Breast epithelium (tissue), 4 donors: ENCODE measurements around the gene GCSAM. TPM values are rescaled to one million over a fixed set of nuclear protein-coding genes. Genes with fewer than 3 reads are reported as not detected.
A peak's percentile ranks its signal among the peaks of the same experiment; 100 is the strongest.

ENCODE experiments used
- DNase-seq, 2 donors: peaks; one replicate each; pipeline ENCODE4 v3.0.0-alpha.2; 2019; ENCODE audit warnings: low spot score in 2 of 2
- H3K27ac ChIP-seq, 2 donors: fragments of 200-600 bp; sonication (generic) in 1 of 2; one replicate each; pipeline ENCODE4 v1.5.1; 2016 to 2019; ENCODE audit warnings: mild to moderate bottlenecking in 1 of 2
- H3K27me3 ChIP-seq, 2 donors: fragments of 200-600 bp; sonication (generic) in 1 of 2; one replicate each; pipeline versions ENCODE4 v1.5.1 to v1.6.0; 2017 to 2019; ENCODE audit warnings: control low read depth in 1 of 2, mild to moderate bottlenecking in 1 of 2
- H3K36me3 ChIP-seq: fragments of 200-600 bp; one replicate; pipeline ENCODE4 v1.5.1; 2019
- H3K4me1 ChIP-seq, 2 donors: fragments of 200-600 bp; sonication (generic); one replicate each; pipeline ENCODE4 v1.5.1; 2016 to 2019; ENCODE audit warnings: control low read depth in 1 of 2
- H3K4me3 ChIP-seq, 3 donors: fragments of 200-600 bp; sonication (generic); 1 replicate in 2 of 3; 2 replicates in 1 of 3; pipeline ENCODE4 v1.5.1; 2016 to 2019; ENCODE audit warnings: mild to moderate bottlenecking in 3 of 3, moderate library complexity in 2 of 3
- H3K9me3 ChIP-seq, 2 donors: fragments of 200-600 bp; sonication (generic) in 1 of 2; one replicate each; pipeline ENCODE4 v1.5.1; 2016 to 2019; ENCODE audit warnings: control low read depth in 1 of 2
- POLR2A ChIP-seq: fragments of 450-650 bp; IDR thresholded peaks from one replicate; pipeline ENCODE4 v1.6.1; 2016; ENCODE audit warnings: antibody characterized with exemption, mild to moderate bottlenecking, moderate library complexity
- POLR2AphosphoS5 ChIP-seq, 3 donors: sonication (generic); formaldehyde crosslinking; IDR thresholded peaks; one replicate each; pipeline ENCODE4 v1.6.1; 2017; ENCODE audit warnings: antibody characterized with exemption in 3 of 3
- intact Hi-C: fragments of 100-400 bp; cut with DNase I; formaldehyde crosslinking; loops from one replicate; pipeline ENCODE4 v1.15.1; 2023; ENCODE audit warnings: low total_unique reads
- total RNA-seq, 3 donors: library from RNA; depleted of rRNA; stranded (reverse); fragments of >200 nt; gene quantifications; one replicate each; pipeline ENCODE4 v1.1.0, GENCODE V29; 2016
- TF ChIP-seq, protein P1 (sequence below), 3 donors: fragments of 450-650 bp; IDR thresholded peaks; one replicate each; pipeline ENCODE4 v1.5.1; 2016 to 2017; ENCODE audit warnings: antibody characterized with exemption in 3 of 3, mild to moderate bottlenecking in 3 of 3, moderate library complexity in 3 of 3

Gene GCSAM
- total RNA-seq, 3 donors from 2014 or later: 0.16 to 1.5 (median 0.66) TPM

DNA sequence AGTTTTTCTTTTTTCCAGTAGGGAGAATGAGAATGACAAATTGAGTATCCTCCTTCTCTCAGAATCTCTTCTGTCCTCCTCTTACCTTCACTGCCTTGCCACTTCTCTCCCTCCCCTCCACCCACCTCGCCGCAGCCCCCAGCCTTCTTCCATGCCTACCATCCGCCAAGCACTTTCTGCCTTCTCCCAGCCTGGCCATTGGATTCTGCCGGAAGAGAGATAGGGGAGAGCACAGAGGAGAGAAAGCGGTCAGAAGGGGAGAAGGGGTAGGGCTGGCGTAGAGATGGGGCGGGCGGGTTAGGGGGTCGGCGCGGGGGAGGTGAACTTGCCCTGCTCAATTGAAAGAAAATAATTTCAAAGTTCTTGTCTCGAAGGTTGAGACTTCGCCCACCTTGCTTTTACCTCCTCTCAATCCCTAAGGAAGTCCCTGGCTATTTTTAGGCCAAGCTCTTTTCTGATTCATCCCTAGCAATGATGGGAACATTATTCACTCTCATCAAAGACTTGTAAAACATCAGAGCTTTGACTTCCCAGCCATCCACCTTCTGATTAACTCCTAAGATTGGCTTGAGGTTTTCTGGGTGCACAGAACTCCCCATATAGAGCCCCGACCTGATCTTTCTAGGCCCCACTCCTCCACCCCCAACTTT is 46.0 kb downstream of the GCSAM start:
- intact Hi-C loops: no loop called here
- Histone ChIP-seq H3K4me3 (peak overlapping the region; percentile 49 to 73 (median 62)), H3K4me1 (no peaks in the 10 kb centered on the region), H3K27ac (peak overlapping the region; percentile 14 to 74), H3K27me3 (no peaks in the 10 kb centered on the region), H3K9me3 (no peaks in the 10 kb centered on the region), H3K36me3 (no peaks in the 10 kb centered on the region)
- DNase-seq: no peak
- TF ChIP-seq POLR2AphosphoS5 (IDR thresholded peaks at IDR 0.05) (no peak), POLR2A (no peak)
- TF ChIP-seq, protein P1, sequence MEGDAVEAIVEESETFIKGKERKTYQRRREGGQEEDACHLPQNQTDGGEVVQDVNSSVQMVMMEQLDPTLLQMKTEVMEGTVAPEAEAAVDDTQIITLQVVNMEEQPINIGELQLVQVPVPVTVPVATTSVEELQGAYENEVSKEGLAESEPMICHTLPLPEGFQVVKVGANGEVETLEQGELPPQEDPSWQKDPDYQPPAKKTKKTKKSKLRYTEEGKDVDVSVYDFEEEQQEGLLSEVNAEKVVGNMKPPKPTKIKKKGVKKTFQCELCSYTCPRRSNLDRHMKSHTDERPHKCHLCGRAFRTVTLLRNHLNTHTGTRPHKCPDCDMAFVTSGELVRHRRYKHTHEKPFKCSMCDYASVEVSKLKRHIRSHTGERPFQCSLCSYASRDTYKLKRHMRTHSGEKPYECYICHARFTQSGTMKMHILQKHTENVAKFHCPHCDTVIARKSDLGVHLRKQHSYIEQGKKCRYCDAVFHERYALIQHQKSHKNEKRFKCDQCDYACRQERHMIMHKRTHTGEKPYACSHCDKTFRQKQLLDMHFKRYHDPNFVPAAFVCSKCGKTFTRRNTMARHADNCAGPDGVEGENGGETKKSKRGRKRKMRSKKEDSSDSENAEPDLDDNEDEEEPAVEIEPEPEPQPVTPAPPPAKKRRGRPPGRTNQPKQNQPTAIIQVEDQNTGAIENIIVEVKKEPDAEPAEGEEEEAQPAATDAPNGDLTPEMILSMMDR (IDR thresholded peaks at IDR 0.05): no peak

DNA sequence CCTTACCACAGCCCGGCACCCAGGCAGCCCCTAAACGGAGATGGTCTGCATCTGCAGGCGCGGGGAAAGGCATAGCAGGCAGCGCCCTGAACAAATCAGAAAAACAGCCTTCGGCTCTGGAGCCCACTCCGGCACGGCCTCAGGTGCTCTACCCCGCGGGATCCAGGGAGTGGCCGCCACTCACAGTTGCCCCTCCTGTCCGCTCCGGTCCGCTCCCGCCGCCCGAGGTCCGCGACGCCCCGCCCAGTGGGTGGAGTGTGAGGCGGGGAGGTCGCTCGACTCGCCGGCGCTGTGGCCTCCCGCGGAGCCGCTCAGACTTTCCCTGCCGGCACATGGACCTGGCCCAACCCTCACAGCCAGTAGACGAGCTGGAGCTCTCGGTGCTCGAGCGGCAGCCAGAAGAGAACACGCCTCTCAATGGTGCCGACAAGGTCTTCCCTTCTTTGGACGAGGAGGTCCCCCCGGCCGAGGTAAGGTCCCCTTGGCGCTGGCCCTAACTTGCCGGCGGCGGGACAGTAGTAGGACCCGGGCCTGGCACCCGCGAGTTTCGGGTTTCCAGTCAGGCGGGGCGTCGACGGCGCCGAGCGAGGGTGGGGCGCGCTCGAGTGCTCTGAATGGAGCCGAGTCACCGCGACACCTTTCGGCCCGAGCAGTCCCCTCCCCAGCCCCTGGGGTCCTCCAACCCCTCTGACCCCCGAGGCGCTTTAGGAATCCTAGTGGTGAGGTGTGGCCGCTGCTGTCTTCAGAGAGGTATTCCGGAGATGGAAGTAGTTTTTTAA is 46.8 kb downstream of the GCSAM start, which contains the start of gene C3orf52:
Gene C3orf52 (plus strand): TSS at position 314 of the 779 bp plus-strand sequence. CDS start 19 bp downstream, at position 333.
- Histone ChIP-seq H3K27me3 (no peaks in the 10 kb centered on the region), H3K9me3 (no peaks in the 10 kb centered on the region), H3K36me3 (no peaks in the 10 kb centered on the region), H3K27ac (peak within 1 kb of the TSS; percentile 65 to 74), H3K4me1 (no peaks in the 10 kb centered on the region), H3K4me3 (peak within 1 kb of the TSS; percentile 49 to 73 (median 62))
- intact Hi-C loops: no loop called here
- peak; percentile 69 to 84 for DNase-seq
- TF ChIP-seq, protein P1 (IDR thresholded peaks at IDR 0.05): peak in 2 of 3 donors; percentile 29 to 30
- TF ChIP-seq POLR2AphosphoS5 (IDR thresholded peaks at IDR 0.05) (peak in 1 of 3 donors; percentile 31), POLR2A (peak; percentile 12)

DNA sequence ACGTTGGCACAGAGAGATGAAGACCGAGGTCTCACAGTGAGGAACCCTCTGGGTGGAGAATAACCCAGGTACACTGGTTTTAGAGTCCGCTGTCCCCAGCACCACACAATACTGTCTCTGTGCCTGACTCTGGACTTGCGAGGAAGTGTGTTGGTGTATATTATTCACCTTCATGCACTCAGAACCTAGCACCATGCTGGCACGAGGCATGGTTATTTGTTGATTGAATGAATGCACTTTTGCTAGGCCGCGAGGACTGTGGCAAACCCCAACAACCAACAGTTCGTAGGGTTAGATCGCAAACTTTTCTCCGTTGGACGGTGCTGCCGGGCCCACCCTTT is 47.3 kb downstream of the GCSAM start:
- DNase-seq: no peak
- Histone ChIP-seq H3K4me3 (peak overlapping the region; percentile 49 to 73 (median 62)), H3K9me3 (no peaks in the 10 kb centered on the region), H3K36me3 (no peaks in the 10 kb centered on the region), H3K27ac (peak overlapping the region in 1 of 2 donors; percentile 74), H3K27me3 (no peaks in the 10 kb centered on the region), H3K4me1 (no peaks in the 10 kb centered on the region)
- intact Hi-C loops: no loop called here
- TF ChIP-seq, protein P1 (IDR thresholded peaks at IDR 0.05): no peak
- TF ChIP-seq POLR2A (no peak), POLR2AphosphoS5 (IDR thresholded peaks at IDR 0.05) (no peak)

DNA sequence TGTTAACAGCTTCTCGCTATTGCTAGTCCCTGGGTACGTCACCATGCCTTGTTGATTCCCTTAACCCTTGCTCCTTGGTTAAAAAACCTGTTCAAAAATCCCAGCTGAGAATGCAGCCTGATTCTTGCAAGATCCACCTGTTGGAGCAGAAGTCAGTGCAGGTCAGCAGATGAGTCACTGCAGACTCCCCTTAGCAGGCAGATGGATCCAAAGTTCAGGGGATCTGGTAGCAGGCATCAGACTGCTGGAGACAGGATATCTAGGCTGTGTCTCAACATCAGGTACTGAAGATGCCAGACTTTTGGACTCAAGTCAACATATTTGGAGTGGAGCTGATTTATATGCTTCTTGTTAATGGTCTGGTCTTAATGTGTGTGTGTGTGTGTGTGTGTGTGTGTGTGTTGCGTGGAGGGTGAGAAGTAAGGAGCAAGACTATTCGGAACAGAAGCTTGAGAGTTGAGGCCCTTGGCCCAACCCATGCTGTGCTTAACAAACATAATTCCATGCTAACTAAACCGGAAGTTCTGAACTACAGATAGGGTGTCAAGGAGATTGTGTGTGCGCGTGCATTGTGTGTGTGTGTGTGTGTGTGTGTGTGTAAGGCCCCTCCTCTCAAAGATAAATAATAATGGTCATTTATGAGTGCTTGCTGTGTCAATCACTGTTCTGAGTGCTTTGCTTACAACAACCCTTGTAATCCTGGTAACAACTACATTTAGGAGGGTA is 47.9 kb downstream of the GCSAM start:
- H3K9me3 ChIP-seq: no peaks in the 10 kb centered on the region
- no peak overlapping the region for H3K4me3 ChIP-seq
- H3K4me1 ChIP-seq: no peaks in the 10 kb centered on the region
- no peaks in the 10 kb centered on the region for H3K36me3 ChIP-seq
- no peaks in the 10 kb centered on the region for H3K27me3 ChIP-seq
- no peak for TF ChIP-seq POLR2AphosphoS5 (IDR thresholded peaks at IDR 0.05)
- TF ChIP-seq POLR2A: no peak
- TF ChIP-seq, protein P1 (IDR thresholded peaks at IDR 0.05): no peak
- no peak for DNase-seq
- intact Hi-C loops: no loop called here
- H3K27ac ChIP-seq: no peak overlapping the region
